ENCODE data around the gene NQO2. TPM values are rescaled to one million over a fixed set of nuclear protein-coding genes. Genes with fewer than 3 reads are reported as not detected.

The NQO2 gene
- total and polyA plus RNA-seq, 10 of the 15 experiments (the other 5 are each of a cell fraction or from before 2014, with no cell fraction given): 0.55 to 2.6 (median 0.80) TPM

DNA sequence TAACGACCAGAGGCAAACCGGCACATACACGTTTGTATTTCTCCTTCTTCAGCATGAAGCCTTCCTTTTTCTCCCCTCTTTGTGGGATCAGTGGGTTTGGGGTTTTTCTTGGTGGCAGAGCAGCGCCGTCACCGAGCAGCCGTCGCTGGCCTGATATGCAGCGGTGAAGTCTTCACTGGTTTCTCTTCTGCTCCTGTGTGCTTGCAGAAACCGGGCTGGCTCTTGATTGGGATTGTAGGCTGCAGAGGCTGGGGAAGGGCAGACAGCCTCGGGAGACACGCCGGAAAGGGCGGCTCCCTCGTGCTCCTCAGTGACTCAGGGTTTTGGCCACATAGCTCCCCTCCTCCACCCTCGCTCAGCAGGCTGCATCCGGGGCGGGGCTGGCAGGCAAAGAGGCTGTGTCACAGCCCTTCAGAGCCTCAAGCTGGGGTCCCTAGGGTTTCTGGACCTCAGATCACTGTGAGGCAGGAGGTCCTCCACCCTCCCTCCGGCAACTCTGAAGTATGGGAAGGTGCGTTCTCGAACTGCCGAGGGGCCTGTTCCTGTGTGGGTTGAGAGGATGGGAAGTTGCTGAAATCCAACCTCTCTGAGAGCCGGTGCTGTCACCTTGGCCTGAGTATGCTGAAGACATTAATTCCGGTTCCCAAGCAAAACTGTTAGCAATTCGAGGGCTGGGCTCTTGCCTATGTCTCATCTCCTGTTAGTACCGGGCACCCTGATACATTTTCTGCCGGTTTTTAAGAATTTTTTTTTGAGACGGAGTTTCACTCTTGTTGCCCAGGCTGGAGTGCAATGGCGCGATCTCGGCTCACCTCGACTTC lies 24.2 kb downstream of the NQO2 start:
- peak; percentile 90 for ATAC-seq
- Histone ChIP-seq H3K9ac (ENCODE audit: control insufficient read depth, insufficient read depth, low read length) (peak overlapping the region; percentile 52), H3K79me2 (ENCODE audit: control insufficient read depth, insufficient read depth, low read length) (no peaks in the 10 kb centered on the region), H3K27ac (ENCODE audit: control insufficient read depth, insufficient read depth) (peak overlapping the region; percentile 88), H4K20me1 (ENCODE audit: control insufficient read depth, insufficient read depth) (no peaks in the 10 kb centered on the region), H2AFZ (ENCODE audit: control insufficient read depth, low read depth, low read length) (peak overlapping the region; percentile 92), H3K36me3 (ENCODE audit: control insufficient read depth in 2 of 2, insufficient read depth in 2 of 2, low read length in 1 of 2) (no peaks in the 10 kb centered on the region), H3K9me3 (replicated peaks; ENCODE audit: control insufficient read depth, insufficient read depth, low read length) (no peaks in the 10 kb centered on the region), H3K4me3 (peak overlapping the region; percentile 71), H3K4me1 (ENCODE audit: control insufficient read depth, insufficient read depth, low read length) (peaks cover 40% of the 10 kb centered on the region), H3K4me2 (ENCODE audit: control insufficient read depth, insufficient read depth) (peak overlapping the region; percentile 100), H3K27me3 (replicated peaks in 1 of 2; ENCODE audit: control insufficient read depth in 2 of 2, insufficient read depth in 2 of 2, low read length in 1 of 2) (no peaks in the 10 kb centered on the region)
- CTCF ChIA-PET: interaction anchor here (0.7 to 2.3 kb wide), 2 partner anchors 22 to 91 kb away, joined by 3 to 6 read pairs; no protein-coding TSS in a partner anchor
- in situ Hi-C loops (cut with MboI) (no loop called here), intact Hi-C loops (cut with micrococcal nuclease; ENCODE audit: unreplicated experiment) (loop anchor here (1.0 kb wide), 1 partner anchor 24 kb away; no protein-coding TSS in a partner anchor)
- SMC1A ChIA-PET (ENCODE audit: uncharacterized antibody, unreplicated experiment): interaction anchor here (0.8 to 1.6 kb wide), 2 partner anchors 16 to 33 kb away, joined by 3 to 5 read pairs; no protein-coding TSS in a partner anchor
- 11% methylated on average over 32 of the region's 32 CpGs for WGBS (ENCODE audit: insufficient coverage, insufficient replicate concordance, low lambda C conversion rate, missing lambda C conversion rate)
- DNase-seq (ENCODE audit: low read depth, low spot score): peak; percentile 63
- RAD21 ChIA-PET (ENCODE audit: unreplicated experiment): interaction anchor here (1.0 kb wide), 1 partner anchor 22 kb away, joined by 3 read pairs; no protein-coding TSS in a partner anchor
- TSS peak; percentile 89 for BruUV-seq (replicated peaks)
- FAIRE-seq: peak; percentile 76
- POLR2A ChIA-PET: interaction anchor here (0.6 to 1.6 kb wide), 2 partner anchors 34 to 163 kb away, joined by 4 read pairs; no protein-coding TSS in a partner anchor
- TF ChIP-seq CBFB (IDR thresholded peaks at IDR 0.05; ENCODE audit: low read depth) (no peak), SPI1 (IDR thresholded peaks at IDR 0.05; ENCODE audit: borderline replicate concordance, insufficient read depth, low read depth, low read length) (no peak; the same call in 1 of the 2 replicates), CHD2 (IDR thresholded peaks at IDR 0.05; ENCODE audit: borderline replicate concordance, low read depth, low read length) (peak; percentile 89), FOXK2 (IDR thresholded peaks at IDR 0.05) (no peak), RAD21 (IDR thresholded peaks at IDR 0.05; ENCODE audit: insufficient read depth, low read depth, low read length) (no peak), NFYB (IDR thresholded peaks at IDR 0.05; ENCODE audit: insufficient read depth, low read depth, low read length) (no peak), POLR2A (IDR thresholded peaks at IDR 0.05; ENCODE audit: low read depth, low read length) (peak; percentile 73), KAT2A (conservative IDR thresholded peaks at IDR 0.05; ENCODE audit: control insufficient read depth, low read depth, low read length) (no peak), FOS (IDR thresholded peaks at IDR 0.05; ENCODE audit: borderline replicate concordance, extremely low read depth, insufficient read length) (no peak), GABPA (IDR thresholded peaks at IDR 0.05; ENCODE audit: low read depth) (peak; percentile 63; the same call in 1 of the 2 replicates)
- TF ChIP-seq, protein P1, sequence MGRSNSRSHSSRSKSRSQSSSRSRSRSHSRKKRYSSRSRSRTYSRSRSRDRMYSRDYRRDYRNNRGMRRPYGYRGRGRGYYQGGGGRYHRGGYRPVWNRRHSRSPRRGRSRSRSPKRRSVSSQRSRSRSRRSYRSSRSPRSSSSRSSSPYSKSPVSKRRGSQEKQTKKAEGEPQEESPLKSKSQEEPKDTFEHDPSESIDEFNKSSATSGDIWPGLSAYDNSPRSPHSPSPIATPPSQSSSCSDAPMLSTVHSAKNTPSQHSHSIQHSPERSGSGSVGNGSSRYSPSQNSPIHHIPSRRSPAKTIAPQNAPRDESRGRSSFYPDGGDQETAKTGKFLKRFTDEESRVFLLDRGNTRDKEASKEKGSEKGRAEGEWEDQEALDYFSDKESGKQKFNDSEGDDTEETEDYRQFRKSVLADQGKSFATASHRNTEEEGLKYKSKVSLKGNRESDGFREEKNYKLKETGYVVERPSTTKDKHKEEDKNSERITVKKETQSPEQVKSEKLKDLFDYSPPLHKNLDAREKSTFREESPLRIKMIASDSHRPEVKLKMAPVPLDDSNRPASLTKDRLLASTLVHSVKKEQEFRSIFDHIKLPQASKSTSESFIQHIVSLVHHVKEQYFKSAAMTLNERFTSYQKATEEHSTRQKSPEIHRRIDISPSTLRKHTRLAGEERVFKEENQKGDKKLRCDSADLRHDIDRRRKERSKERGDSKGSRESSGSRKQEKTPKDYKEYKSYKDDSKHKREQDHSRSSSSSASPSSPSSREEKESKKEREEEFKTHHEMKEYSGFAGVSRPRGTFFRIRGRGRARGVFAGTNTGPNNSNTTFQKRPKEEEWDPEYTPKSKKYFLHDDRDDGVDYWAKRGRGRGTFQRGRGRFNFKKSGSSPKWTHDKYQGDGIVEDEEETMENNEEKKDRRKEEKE (IDR thresholded peaks at IDR 0.05): no peak
- TF ChIP-seq, protein P2, sequence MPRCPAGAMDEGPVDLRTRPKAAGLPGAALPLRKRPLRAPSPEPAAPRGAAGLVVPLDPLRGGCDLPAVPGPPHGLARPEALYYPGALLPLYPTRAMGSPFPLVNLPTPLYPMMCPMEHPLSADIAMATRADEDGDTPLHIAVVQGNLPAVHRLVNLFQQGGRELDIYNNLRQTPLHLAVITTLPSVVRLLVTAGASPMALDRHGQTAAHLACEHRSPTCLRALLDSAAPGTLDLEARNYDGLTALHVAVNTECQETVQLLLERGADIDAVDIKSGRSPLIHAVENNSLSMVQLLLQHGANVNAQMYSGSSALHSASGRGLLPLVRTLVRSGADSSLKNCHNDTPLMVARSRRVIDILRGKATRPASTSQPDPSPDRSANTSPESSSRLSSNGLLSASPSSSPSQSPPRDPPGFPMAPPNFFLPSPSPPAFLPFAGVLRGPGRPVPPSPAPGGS (IDR thresholded peaks at IDR 0.05; ENCODE audit: borderline replicate concordance, insufficient read depth, low read depth, low read length, poor library complexity, severe bottlenecking): no peak
- TF ChIP-seq, protein P3, sequence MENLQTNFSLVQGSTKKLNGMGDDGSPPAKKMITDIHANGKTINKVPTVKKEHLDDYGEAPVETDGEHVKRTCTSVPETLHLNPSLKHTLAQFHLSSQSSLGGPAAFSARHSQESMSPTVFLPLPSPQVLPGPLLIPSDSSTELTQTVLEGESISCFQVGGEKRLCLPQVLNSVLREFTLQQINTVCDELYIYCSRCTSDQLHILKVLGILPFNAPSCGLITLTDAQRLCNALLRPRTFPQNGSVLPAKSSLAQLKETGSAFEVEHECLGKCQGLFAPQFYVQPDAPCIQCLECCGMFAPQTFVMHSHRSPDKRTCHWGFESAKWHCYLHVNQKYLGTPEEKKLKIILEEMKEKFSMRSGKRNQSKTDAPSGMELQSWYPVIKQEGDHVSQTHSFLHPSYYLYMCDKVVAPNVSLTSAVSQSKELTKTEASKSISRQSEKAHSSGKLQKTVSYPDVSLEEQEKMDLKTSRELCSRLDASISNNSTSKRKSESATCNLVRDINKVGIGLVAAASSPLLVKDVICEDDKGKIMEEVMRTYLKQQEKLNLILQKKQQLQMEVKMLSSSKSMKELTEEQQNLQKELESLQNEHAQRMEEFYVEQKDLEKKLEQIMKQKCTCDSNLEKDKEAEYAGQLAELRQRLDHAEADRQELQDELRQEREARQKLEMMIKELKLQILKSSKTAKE (IDR thresholded peaks at IDR 0.05; ENCODE audit: low read depth, poor library complexity, severe bottlenecking): no peak
